GM21515 (cell line): Measurements from ENCODE around the gene RSAD1.

Experiments
- ATAC-seq: cut with Tn5 transposase; IDR thresholded peaks from one replicate; pipeline ENCODE4 v1.9.1; 2021; ENCODE audit not compliant: unreplicated experiment

The RSAD1 gene

GRCh38 chr17:50478391-50479381 is at the start of gene RSAD1:
Gene RSAD1 (plus strand): TSS chr17:50478860. CDS start chr17:50478885, 25 bp downstream.
- peak; percentile 91 for ATAC-seq

- no peak for ATAC-seq
Observed at GRCh38 chr17:50429793-50430192, 48.9 kb upstream of the RSAD1 start.

GRCh38 chr17:50430821-50431618 is 47.6 kb upstream of the RSAD1 start:
- ATAC-seq = no peak

GRCh38 chr17:50432125-50432762 is 46.4 kb upstream of the RSAD1 start:
- ATAC-seq = no peak

GRCh38 chr17:50437409-50437808 is 41.3 kb upstream of the RSAD1 start:
- no peak for ATAC-seq

- ATAC-seq = no peak
Observed at GRCh38 chr17:50439008-50439407, 39.7 kb upstream of the RSAD1 start.

GRCh38 chr17:50440172-50440837 is 38.4 kb upstream of the RSAD1 start:
- ATAC-seq = no peak

- no peak for ATAC-seq
Observed at GRCh38 chr17:50440838-50441829, 37.5 kb upstream of the RSAD1 start.

GRCh38 chr17:50443505-50443974 is 35.1 kb upstream of the RSAD1 start:
- no peak for ATAC-seq

GRCh38 chr17:50444841-50445715 is 33.6 kb upstream of the RSAD1 start:
- no peak for ATAC-seq

- no peak for ATAC-seq
Observed at GRCh38 chr17:50445730-50446325, 32.8 kb upstream of the RSAD1 start.

GRCh38 chr17:50447870-50448595 is 30.6 kb upstream of the RSAD1 start:
- no peak for ATAC-seq

- ATAC-seq = no peak
Observed at GRCh38 chr17:50448643-50449042, 30.0 kb upstream of the RSAD1 start.

- ATAC-seq = no peak
Observed at GRCh38 chr17:50451943-50452629, 26.6 kb upstream of the RSAD1 start.

GRCh38 chr17:50452630-50453300 is 25.9 kb upstream of the RSAD1 start:
- ATAC-seq = no peak

- no peak for ATAC-seq
Observed at GRCh38 chr17:50453901-50454300, 24.8 kb upstream of the RSAD1 start.
